Measurements from ENCODE around the gene ADGRL3.
"Not testable (repeated sequence)": the region's sequence is repeated elsewhere in the genome, so short reads cannot be mapped to it uniquely, and the experiment has no call there.

ADGRL3 gene

GRCh38 chr4:61380865-61381264 lies 180.7 kb downstream of the ADGRL3 start:
- H3K27me3 ChIP-seq (ENCODE audit: insufficient read depth, low read length, poor library complexity) = no peaks in the 10 kb centered on the region
- H3K4me3 ChIP-seq (ENCODE audit: low read depth in 1 of 2, low read length in 2 of 2) = no peak overlapping the region
- TF ChIP-seq CTCF (IDR thresholded peaks at IDR 0.05; ENCODE audit: borderline replicate concordance, extremely low read depth, low read length, poor library complexity, severe bottlenecking) = no peak
- TF ChIP-seq EZH2 (IDR thresholded peaks at IDR 0.05; ENCODE audit: borderline replicate concordance, low read depth, low read length, severe bottlenecking) = no peak
- H3K36me3 ChIP-seq (ENCODE audit: insufficient read depth, low read length) = no peaks in the 10 kb centered on the region
- no peak overlapping the region for H3K4me2 ChIP-seq (ENCODE audit: insufficient read depth, low read length)
- no peaks in the 10 kb centered on the region for H3K79me2 ChIP-seq (ENCODE audit: insufficient read depth, low read length)
- no peaks in the 10 kb centered on the region for H3K4me1 ChIP-seq (ENCODE audit: insufficient read depth, low read length)
- no peak for ATAC-seq (ENCODE audit: insufficient read depth, low read depth)
- no peak overlapping the region for H2AFZ ChIP-seq (ENCODE audit: low read depth, low read length)
- no peak overlapping the region for H3K27ac ChIP-seq (ENCODE audit: low read length)
- no peaks in the 10 kb centered on the region for H4K20me1 ChIP-seq (ENCODE audit: insufficient read depth, low read length)
- H3K9ac ChIP-seq (ENCODE audit: low read depth, low read length) = no peak overlapping the region
- no peaks in the 10 kb centered on the region for H3K9me3 ChIP-seq (ENCODE audit: insufficient read depth, low read length, severe bottlenecking)
- no peak for DNase-seq

- H3K4me2 ChIP-seq (ENCODE audit: insufficient read depth, low read length) = no peak overlapping the region
- H4K20me1 ChIP-seq (ENCODE audit: insufficient read depth, low read length) = no peaks in the 10 kb centered on the region
- no peak overlapping the region for H3K9ac ChIP-seq (ENCODE audit: low read depth, low read length)
- H3K36me3 ChIP-seq (ENCODE audit: insufficient read depth, low read length) = no peaks in the 10 kb centered on the region
- no peaks in the 10 kb centered on the region for H3K79me2 ChIP-seq (ENCODE audit: insufficient read depth, low read length)
- H3K9me3 ChIP-seq (ENCODE audit: insufficient read depth, low read length, severe bottlenecking) = no peaks in the 10 kb centered on the region
- H3K27ac ChIP-seq (ENCODE audit: low read length) = no peak overlapping the region
- H3K27me3 ChIP-seq (ENCODE audit: insufficient read depth, low read length, poor library complexity) = no peaks in the 10 kb centered on the region
- H2AFZ ChIP-seq (ENCODE audit: low read depth, low read length) = no peak overlapping the region
- H3K4me3 ChIP-seq (ENCODE audit: low read depth in 1 of 2, low read length in 2 of 2) = no peak overlapping the region
- DNase-seq (no peak), ATAC-seq (ENCODE audit: insufficient read depth, low read depth) (no peak)
- H3K4me1 ChIP-seq (ENCODE audit: insufficient read depth, low read length) = no peaks in the 10 kb centered on the region
- no peak for TF ChIP-seq CTCF (IDR thresholded peaks at IDR 0.05; ENCODE audit: borderline replicate concordance, extremely low read depth, low read length, poor library complexity, severe bottlenecking)
- TF ChIP-seq EZH2 (IDR thresholded peaks at IDR 0.05; ENCODE audit: borderline replicate concordance, low read depth, low read length, severe bottlenecking) = no peak
Measured at GRCh38 chr4:61385256-61385655, 185.1 kb downstream of the ADGRL3 start.

- not testable (repeated sequence) for H3K4me2 ChIP-seq (ENCODE audit: insufficient read depth, low read length); DNase-seq; H3K27ac ChIP-seq (ENCODE audit: low read length); H3K36me3 ChIP-seq (ENCODE audit: insufficient read depth, low read length); H3K4me1 ChIP-seq (ENCODE audit: insufficient read depth, low read length); H3K79me2 ChIP-seq (ENCODE audit: insufficient read depth, low read length); H2AFZ ChIP-seq (ENCODE audit: low read depth, low read length); H4K20me1 ChIP-seq (ENCODE audit: insufficient read depth, low read length); ATAC-seq (ENCODE audit: insufficient read depth, low read depth); H3K4me3 ChIP-seq (ENCODE audit: low read depth in 1 of 2, low read length in 2 of 2); H3K27me3 ChIP-seq (ENCODE audit: insufficient read depth, low read length, poor library complexity); H3K9me3 ChIP-seq (ENCODE audit: insufficient read depth, low read length, severe bottlenecking); H3K9ac ChIP-seq (ENCODE audit: low read depth, low read length)
Measured at GRCh38 chr4:61387372-61387771, 187.2 kb downstream of the ADGRL3 start.

GRCh38 chr4:61389640-61390039 lies 189.5 kb downstream of the ADGRL3 start:
- no peak for ATAC-seq (ENCODE audit: insufficient read depth, low read depth)
- Histone ChIP-seq H3K4me1 (ENCODE audit: insufficient read depth, low read length) (no peaks in the 10 kb centered on the region), H3K4me2 (ENCODE audit: insufficient read depth, low read length) (no peak overlapping the region), H3K27me3 (ENCODE audit: insufficient read depth, low read length, poor library complexity) (no peaks in the 10 kb centered on the region), H3K9me3 (ENCODE audit: insufficient read depth, low read length, severe bottlenecking) (no peaks in the 10 kb centered on the region), H3K27ac (ENCODE audit: low read length) (no peak overlapping the region), H3K9ac (ENCODE audit: low read depth, low read length) (no peak overlapping the region), H3K4me3 (ENCODE audit: low read depth in 1 of 2, low read length in 2 of 2) (no peak overlapping the region), H2AFZ (ENCODE audit: low read depth, low read length) (no peak overlapping the region), H3K36me3 (ENCODE audit: insufficient read depth, low read length) (no peaks in the 10 kb centered on the region), H4K20me1 (ENCODE audit: insufficient read depth, low read length) (no peaks in the 10 kb centered on the region), H3K79me2 (ENCODE audit: insufficient read depth, low read length) (no peaks in the 10 kb centered on the region)
- DNase-seq = no peak
- no peak for TF ChIP-seq CTCF (IDR thresholded peaks at IDR 0.05; ENCODE audit: borderline replicate concordance, extremely low read depth, low read length, poor library complexity, severe bottlenecking)
- TF ChIP-seq EZH2 (IDR thresholded peaks at IDR 0.05; ENCODE audit: borderline replicate concordance, low read depth, low read length, severe bottlenecking) = no peak
